Bronchial epithelial cell (primary cell): ENCODE measurements around the gene AK9. TPM values are rescaled to one million over a fixed set of nuclear protein-coding genes. Genes with fewer than 3 reads are reported as not detected.

ENCODE experiments used
- DNase-seq: peaks from one replicate; pipeline ENCODE4 v3.0.0-alpha.2; 2010; ENCODE audit warnings: low read depth
- FAIRE-seq: peaks from 2 replicates; lab custom pipeline; 2011; peaks lifted over from hg19 to GRCh38; lab: Jason Lieb, UNC
- H3K27me3 ChIP-seq: 2 replicates; pipeline ENCODE4 v1.5.1; 2011; ENCODE audit warnings: low read length; ENCODE audit not compliant: control insufficient read depth, insufficient read depth
- H3K36me3 ChIP-seq: 2 replicates; pipeline ENCODE4 v1.5.1; 2011; ENCODE audit warnings: low read length; ENCODE audit not compliant: control insufficient read depth, insufficient read depth
- H3K4me3 ChIP-seq: 2 replicates; pipeline ENCODE4 v1.5.1; 2011; ENCODE audit warnings: mild to moderate bottlenecking, low read depth, low read length, control low read depth
- CTCF ChIP-seq: IDR thresholded peaks from 2 replicates; pipeline ENCODE4 v1.5.1; 2011; ENCODE audit warnings: mild to moderate bottlenecking, moderate library complexity, low read length, control low read depth, inconsistent platforms; ENCODE audit not compliant: insufficient read depth, severe bottlenecking
- total RNA-seq: library from RNA; depleted of rRNA; stranded (reverse); fragments of >200 nt; gene quantifications from 2 replicates; pipeline ENCODE4 v1.2.1, GENCODE V29; 2014

The AK9 gene
- total RNA-seq, 1 donor from 2014 or later = 3.2 TPM

GRCh38 chr6:109449795-109450673, 241.0 kb downstream of the AK9 start:
- peaks cover 6% of the 10 kb centered on the region for H3K36me3 ChIP-seq
- H3K27me3 ChIP-seq = no peaks in the 10 kb centered on the region
- DNase-seq (no peak), FAIRE-seq (no peak)
- no peak overlapping the region for H3K4me3 ChIP-seq
- no peak for TF ChIP-seq CTCF

- no peak for TF ChIP-seq CTCF
- FAIRE-seq = no peak
- peaks cover 6% of the 10 kb centered on the region for H3K36me3 ChIP-seq
- H3K4me3 ChIP-seq = no peak overlapping the region
- no peak for DNase-seq
- H3K27me3 ChIP-seq = no peaks in the 10 kb centered on the region
Measured at GRCh38 chr6:109449064-109449794, 241.8 kb downstream of the AK9 start.

GRCh38 chr6:109448615-109449014, 242.4 kb downstream of the AK9 start:
- FAIRE-seq (no peak), DNase-seq (no peak)
- Histone ChIP-seq H3K4me3 (no peak overlapping the region), H3K36me3 (peaks cover 8% of the 10 kb centered on the region), H3K27me3 (no peaks in the 10 kb centered on the region)
- no peak for TF ChIP-seq CTCF

GRCh38 chr6:109447878-109448555, 243.0 kb downstream of the AK9 start:
- Histone ChIP-seq H3K36me3 (peaks cover 11% of the 10 kb centered on the region), H3K4me3 (no peak overlapping the region), H3K27me3 (no peaks in the 10 kb centered on the region)
- no peak for DNase-seq
- no peak for FAIRE-seq
- no peak for TF ChIP-seq CTCF

GRCh38 chr6:109447087-109447486, 243.9 kb downstream of the AK9 start:
- H3K4me3 ChIP-seq = no peak overlapping the region
- peaks cover 15% of the 10 kb centered on the region for H3K36me3 ChIP-seq
- FAIRE-seq (no peak), DNase-seq (no peak)
- no peak for TF ChIP-seq CTCF
- no peaks in the 10 kb centered on the region for H3K27me3 ChIP-seq
